WTC11 (cell line): ENCODE measurements around the gene CALML3. TPM values are rescaled to one million over a fixed set of nuclear protein-coding genes. Genes with fewer than 3 reads are reported as not detected.

ENCODE experiments used
- ATAC-seq: fragments of 200-7000 bp; cut with Tn5 transposase; 2 replicates; pipeline ENCODE4 v1.10.0; 2021; ENCODE audit warnings: mild to moderate bottlenecking, moderate library complexity
- CTCF ChIA-PET: fragments of 300-600 bp; sonication (Branson Sonifier 250); formaldehyde crosslinking; loops from one replicate; lab custom pipeline; 2021; ENCODE audit warnings: antibody characterized with exemption; lab: Charles Lee
- POLR2A ChIA-PET: fragments of 350-600 bp; sonication (Branson Sonifier 250); formaldehyde crosslinking; loops from one replicate; lab custom pipeline; 2021; ENCODE audit warnings: antibody characterized with exemption; lab: Charles Lee
- DNase-seq: peaks from one replicate; pipeline ENCODE4 v3.0.0; 2021; ENCODE audit warnings: low spot score
- H3K27ac Mint-ChIP-seq: 2 replicates; pipeline ENCODE4 v1.8.0; 2021; ENCODE audit warnings: mixed read lengths
- H3K27me3 Mint-ChIP-seq: 2 replicates; pipeline ENCODE4 v1.8.0; 2021; ENCODE audit warnings: low read depth, mild to moderate bottlenecking, moderate library complexity, mixed read lengths
- H3K36me3 Mint-ChIP-seq: 2 replicates; pipeline ENCODE4 v1.8.0; 2021; ENCODE audit warnings: mixed read lengths
- H3K4me1 Mint-ChIP-seq: 2 replicates; pipeline ENCODE4 v1.8.0; 2022; ENCODE audit warnings: mixed read lengths
- H3K4me3 Mint-ChIP-seq: 2 replicates; pipeline ENCODE4 v1.8.0; 2021; ENCODE audit warnings: mild to moderate bottlenecking, moderate library complexity, mixed read lengths
- H3K9me3 Mint-ChIP-seq: 2 replicates; pipeline ENCODE4 v1.8.0; 2021; ENCODE audit warnings: mixed read lengths
- ATF1 ChIP-seq: sonication (generic); formaldehyde crosslinking; IDR thresholded peaks from 2 replicates; pipeline ENCODE4 v1.8.1; 2023; ENCODE audit warnings: mild to moderate bottlenecking, moderate library complexity, missing genetic modification reagents
- ATF2 ChIP-seq: sonication (generic); formaldehyde crosslinking; IDR thresholded peaks from 2 replicates; pipeline ENCODE4 v1.8.1; 2022; ENCODE audit warnings: low read depth, missing genetic modification reagents, borderline replicate concordance
- ATF3 ChIP-seq: sonication (generic); formaldehyde crosslinking; conservative IDR thresholded peaks from 2 replicates; pipeline ENCODE4 v1.8.1; 2022; ENCODE audit warnings: mild to moderate bottlenecking, missing genetic modification reagents
- CREB1 ChIP-seq: sonication (generic); formaldehyde crosslinking; IDR thresholded peaks from 2 replicates; pipeline ENCODE4 v1.8.0; 2023; ENCODE audit warnings: mild to moderate bottlenecking, missing genetic modification reagents
- CREM ChIP-seq: sonication (generic); formaldehyde crosslinking; IDR thresholded peaks from 2 replicates; pipeline ENCODE4 v1.8.1; 2022; ENCODE audit warnings: mild to moderate bottlenecking, missing genetic modification reagents, moderate library complexity
- E2F1 ChIP-seq: sonication (generic); formaldehyde crosslinking; IDR thresholded peaks from 2 replicates; pipeline ENCODE4 v1.8.0; 2022; ENCODE audit warnings: mild to moderate bottlenecking, missing genetic modification reagents
- FOXK1 ChIP-seq: sonication (generic); formaldehyde crosslinking; IDR thresholded peaks from 2 replicates; pipeline ENCODE4 v1.8.0; 2022; ENCODE audit warnings: mild to moderate bottlenecking, moderate library complexity, missing genetic modification reagents
- JAZF1 ChIP-seq: fragments of 250-450 bp; sonication (Bioruptor Pico); IDR thresholded peaks from 2 replicates; pipeline ENCODE4 v1.9.0; 2021; ENCODE audit warnings: moderate library complexity, mild to moderate bottlenecking, inconsistent platforms
- MAX ChIP-seq: sonication (generic); formaldehyde crosslinking; IDR thresholded peaks from 2 replicates; pipeline ENCODE4 v1.8.0; 2022; ENCODE audit warnings: mild to moderate bottlenecking, missing genetic modification reagents
- NFYB ChIP-seq: sonication (generic); formaldehyde crosslinking; conservative IDR thresholded peaks from 2 replicates; pipeline ENCODE4 v1.8.0; 2022; ENCODE audit warnings: low read depth, missing genetic modification reagents
- NR1H2 ChIP-seq: sonication (generic); formaldehyde crosslinking; IDR thresholded peaks from 2 replicates; pipeline ENCODE4 v1.9.0; 2021; ENCODE audit warnings: mild to moderate bottlenecking, moderate library complexity, missing genetic modification reagents
- PRDM15 ChIP-seq: sonication (generic); formaldehyde crosslinking; IDR thresholded peaks from 2 replicates; pipeline ENCODE4 v1.8.0; 2022; ENCODE audit warnings: missing genetic modification reagents
- PRRX2 ChIP-seq: fragments of 250-450 bp; sonication (Bioruptor Pico); IDR thresholded peaks from 2 replicates; pipeline ENCODE4 v1.8.0; 2021; ENCODE audit warnings: mild to moderate bottlenecking
- SOX15 ChIP-seq: fragments of 250-450 bp; sonication (Bioruptor Pico); IDR thresholded peaks from 2 replicates; pipeline ENCODE4 v1.9.0; 2021; ENCODE audit warnings: mild to moderate bottlenecking
- SP1 ChIP-seq: sonication (generic); formaldehyde crosslinking; conservative IDR thresholded peaks from 2 replicates; pipeline ENCODE4 v1.8.1; 2022; ENCODE audit warnings: missing genetic modification reagents
- STAT6 ChIP-seq: sonication (generic); formaldehyde crosslinking; conservative IDR thresholded peaks from 2 replicates; pipeline ENCODE4 v1.8.1; 2023; ENCODE audit warnings: mild to moderate bottlenecking, low read depth, missing genetic modification reagents, moderate library complexity
- TEAD1 ChIP-seq: sonication (generic); formaldehyde crosslinking; IDR thresholded peaks from 2 replicates; pipeline ENCODE4 v1.8.0; 2022; ENCODE audit warnings: mild to moderate bottlenecking, missing genetic modification reagents
- ZMAT4 ChIP-seq: fragments of 250-450 bp; sonication (Bioruptor Pico); IDR thresholded peaks from 2 replicates; pipeline ENCODE4 v1.9.0; 2021; ENCODE audit warnings: mild to moderate bottlenecking
- ZNF512 ChIP-seq: sonication (generic); formaldehyde crosslinking; IDR thresholded peaks from 2 replicates; pipeline ENCODE4 v1.8.1; 2022; ENCODE audit warnings: missing genetic modification reagents, borderline replicate concordance
- ZSCAN18 ChIP-seq: fragments of 250-450 bp; sonication (Bioruptor Pico); IDR thresholded peaks from 2 replicates; pipeline ENCODE4 v2.1.2; 2022; ENCODE audit warnings: mild to moderate bottlenecking, moderate library complexity
- total RNA-seq: library from RNA; stranded (reverse); gene quantifications from 3 replicates; pipeline ENCODE4 v1.2.3, GENCODE V29; 2021

The CALML3 gene
- total RNA-seq, 1 experiment from 2014 or later, result not detected

GRCh38 chr10:5542100-5542499 is 17.3 kb downstream of the CALML3 start (continued):
- no peak for TF ChIP-seq NFYB (CRISPR knock-in tag)
- TF ChIP-seq SP1 (CRISPR knock-in tag), result no peak
- no peak for TF ChIP-seq ATF2 (CRISPR knock-in tag)

- Mint-ChIP-seq H3K4me1 (peaks cover 3% of the 10 kb centered on the region; the same call in 1 of the 2 replicates), H3K9me3 (peaks cover 32% of the 10 kb centered on the region), H3K4me3 (no peak overlapping the region), H3K36me3 (peaks cover 16% of the 10 kb centered on the region), H3K27me3 (no peaks in the 10 kb centered on the region), H3K27ac (no peak overlapping the region)
- ChIA-PET CTCF (no interaction called here), POLR2A (no interaction called here)
- no peak for ATAC-seq
- DNase-seq, result no peak
- TF ChIP-seq ATF1 (CRISPR knock-in tag) (no peak), STAT6 (CRISPR knock-in tag) (no peak), PRRX2 (CRISPR knock-in tag) (no peak), ZMAT4 (CRISPR knock-in tag) (no peak), ZSCAN18 (CRISPR knock-in tag) (no peak), PRDM15 (CRISPR knock-in tag) (no peak), CREM (CRISPR knock-in tag) (no peak), NR1H2 (CRISPR knock-in tag) (no peak), E2F1 (CRISPR knock-in tag) (no peak), SOX15 (CRISPR knock-in tag) (no peak), ATF3 (no peak), MAX (CRISPR knock-in tag) (no peak), TEAD1 (CRISPR knock-in tag) (no peak), ZNF512 (CRISPR knock-in tag) (no peak), FOXK1 (CRISPR knock-in tag) (no peak), CREB1 (CRISPR knock-in tag) (no peak), JAZF1 (CRISPR knock-in tag) (no peak)
Observed at GRCh38 chr10:5543623-5544022, 18.9 kb downstream of the CALML3 start.
